NCI-H1105 treated with DMSO at 0.1 percent for 48 hours (cell line): ENCODE results near the gene PDSS1.
"Not testable (repeated sequence)": the region's sequence is repeated elsewhere in the genome, so short reads cannot be mapped to it uniquely, and the experiment has no call there.

Source experiments
- DNase-seq: peaks from one replicate; lab custom pipeline; 2025; lab: John Stamatoyannopoulos, UW

The PDSS1 gene

DNA sequence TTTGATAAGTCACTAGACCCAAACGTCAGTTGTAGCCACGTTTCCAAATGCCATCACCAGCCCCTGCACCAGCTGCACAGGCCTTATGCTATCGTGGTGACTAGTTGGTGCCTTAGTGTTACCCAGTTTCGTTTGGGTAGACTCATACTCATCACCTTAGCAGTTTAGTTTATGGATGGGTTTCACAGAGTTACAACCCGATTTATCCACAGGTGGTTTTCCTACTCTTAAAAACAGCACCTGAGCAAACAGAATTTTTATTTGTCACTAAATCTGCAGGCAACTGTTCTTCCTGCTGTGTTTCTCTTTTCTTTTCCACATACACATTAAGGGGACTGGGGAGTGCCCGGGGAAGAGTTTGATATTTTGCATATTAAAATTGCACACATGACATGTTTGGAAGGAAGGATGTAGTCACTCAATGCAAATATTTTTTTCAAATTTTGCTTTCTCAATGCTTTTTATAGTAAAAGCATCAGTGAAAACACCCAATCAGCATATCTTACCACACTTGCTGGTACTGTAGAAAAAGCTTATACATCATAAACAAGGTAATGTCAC is 41.6 kb downstream of the PDSS1 start:
- DNase-seq = no peak

DNA sequence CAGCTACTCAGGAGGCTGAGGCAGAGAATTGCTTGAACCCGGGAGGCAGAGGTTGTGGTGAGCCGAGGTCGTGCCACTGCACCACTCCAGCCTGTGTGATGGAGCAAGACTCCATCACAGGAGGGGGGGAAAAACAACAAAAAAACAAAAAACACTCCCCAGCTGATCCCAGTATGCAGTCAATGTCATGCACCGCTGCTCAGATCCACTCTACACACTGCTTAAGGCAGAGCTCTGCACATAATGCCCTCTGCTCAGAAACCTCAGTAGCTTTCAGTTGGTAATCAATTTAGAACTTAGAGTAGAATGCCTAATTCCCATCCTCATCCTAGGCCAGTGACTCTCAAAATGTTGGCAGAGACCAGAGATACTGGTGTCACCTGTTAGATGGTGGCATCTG is 43.9 kb downstream of the PDSS1 start:
- DNase-seq = no peak

DNA sequence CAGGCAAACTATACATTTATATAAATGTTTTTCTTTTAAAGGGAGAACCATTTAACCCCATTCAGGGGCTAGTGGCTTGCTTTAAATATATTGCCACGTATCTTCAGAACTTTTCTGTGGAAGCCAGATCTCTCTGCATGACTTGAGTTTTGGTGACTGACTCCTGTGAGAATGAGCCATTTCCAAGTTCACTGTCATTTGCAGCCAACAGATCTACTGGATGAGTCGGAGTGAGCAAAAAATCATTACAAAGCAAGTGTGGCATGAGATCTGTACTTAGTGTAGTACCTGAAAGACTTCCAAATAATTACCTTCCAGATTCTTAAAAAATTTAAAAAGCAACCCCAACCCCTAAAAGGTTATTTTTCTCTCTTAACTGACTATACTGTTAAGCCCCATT is 45.6 kb downstream of the PDSS1 start:
- no peak for DNase-seq

DNA sequence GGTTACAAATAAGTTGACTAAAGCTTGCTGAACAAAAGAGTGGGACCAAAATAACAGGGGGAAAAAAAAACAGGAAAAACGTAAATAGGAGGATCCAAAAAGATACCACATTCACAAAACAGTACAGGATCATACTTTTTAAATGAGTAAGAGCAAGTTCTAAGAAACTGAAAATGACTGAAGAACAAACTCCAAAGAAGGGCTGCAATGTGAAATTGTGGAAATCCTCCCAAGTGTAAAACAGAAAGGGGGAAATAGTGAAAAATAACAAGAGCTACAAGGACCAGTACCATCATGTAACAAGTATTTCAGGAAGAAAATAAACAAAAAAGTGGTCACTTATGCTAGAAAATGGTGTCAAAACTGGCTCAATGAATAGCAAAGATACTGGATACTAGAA is 46.3 kb downstream of the PDSS1 start:
- no peak for DNase-seq

DNA sequence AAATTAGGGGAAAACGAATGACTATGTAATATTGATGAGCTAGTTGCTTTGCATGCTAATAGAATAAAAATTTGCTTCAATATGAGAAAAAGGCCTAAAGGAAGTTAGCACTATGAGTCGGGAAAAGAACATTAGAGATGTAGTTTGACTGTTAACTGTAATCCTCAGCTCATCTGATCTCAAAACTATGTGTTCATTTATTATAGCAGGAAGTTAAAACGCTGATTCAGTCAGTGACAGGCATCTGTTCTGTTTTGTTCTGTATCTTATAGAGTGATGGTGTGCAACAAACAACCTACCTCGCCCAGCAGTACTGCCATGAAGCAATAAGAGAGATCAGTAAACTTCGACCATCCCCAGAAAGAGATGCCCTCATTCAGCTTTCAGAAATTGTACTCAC is 48.6 kb downstream of the PDSS1 start:
- DNase-seq = no peak

DNA sequence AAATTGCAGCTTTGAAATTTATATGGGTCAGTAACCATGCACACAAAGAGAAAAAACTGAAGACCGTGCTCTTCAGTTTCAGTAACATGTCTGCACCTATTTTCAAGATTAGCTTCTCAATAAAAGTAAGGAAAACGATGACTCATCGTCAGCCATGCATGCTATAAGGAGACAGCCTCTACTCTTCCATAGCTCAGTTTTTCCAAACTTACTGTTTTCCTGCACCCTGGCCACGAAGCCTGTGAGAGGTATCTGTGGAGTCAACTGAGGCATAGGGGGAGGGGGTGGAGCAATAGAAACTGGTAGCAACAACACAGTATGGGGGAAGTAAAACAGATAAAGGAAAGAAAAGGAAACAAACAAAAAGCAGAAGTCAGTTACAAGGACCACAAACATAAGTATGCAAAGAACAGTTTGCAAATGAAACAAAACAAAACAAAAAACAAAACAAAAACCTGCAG is 58.0 kb downstream of the PDSS1 start:
- DNase-seq = no peak

DNA sequence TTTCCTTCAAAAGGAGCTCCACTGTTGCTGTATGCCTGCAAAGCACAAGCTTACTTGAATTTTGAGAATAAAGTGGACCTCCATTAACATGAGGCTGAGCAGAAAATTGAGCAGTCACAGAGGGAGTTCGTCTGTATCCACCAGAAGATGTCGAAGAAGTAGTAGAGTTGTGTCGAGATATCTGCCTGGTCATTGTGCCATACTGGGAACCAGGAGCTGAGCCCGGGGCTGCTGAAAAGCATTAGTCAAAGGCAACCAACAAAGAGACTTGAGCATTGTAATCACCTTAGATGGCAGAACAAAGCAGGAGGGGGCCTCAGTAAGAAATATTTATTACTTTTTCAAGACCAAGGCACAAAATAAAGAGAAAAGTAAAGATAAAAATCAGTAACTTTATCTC is 61.5 kb downstream of the PDSS1 start:
- no peak for DNase-seq

DNA sequence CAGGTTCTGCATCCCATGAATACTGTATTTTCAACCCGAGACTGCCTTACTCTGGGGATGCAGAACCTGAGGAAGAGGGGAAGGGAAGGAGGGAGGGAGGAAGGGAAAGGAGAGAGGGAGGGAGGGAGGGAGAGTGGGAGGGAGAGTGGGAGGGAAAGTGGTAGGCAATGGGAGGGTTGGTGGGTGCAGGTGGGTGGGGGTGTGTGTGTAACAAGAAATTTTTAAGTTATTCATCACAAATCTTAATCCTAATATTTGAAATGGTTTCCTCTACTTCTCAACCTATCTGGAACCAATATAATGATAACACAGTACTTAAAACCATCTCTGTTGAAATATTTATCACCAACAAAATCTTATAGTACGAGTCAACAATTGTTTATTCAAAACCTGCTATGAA is 68.0 kb downstream of the PDSS1 start:
- no peak for DNase-seq

DNA sequence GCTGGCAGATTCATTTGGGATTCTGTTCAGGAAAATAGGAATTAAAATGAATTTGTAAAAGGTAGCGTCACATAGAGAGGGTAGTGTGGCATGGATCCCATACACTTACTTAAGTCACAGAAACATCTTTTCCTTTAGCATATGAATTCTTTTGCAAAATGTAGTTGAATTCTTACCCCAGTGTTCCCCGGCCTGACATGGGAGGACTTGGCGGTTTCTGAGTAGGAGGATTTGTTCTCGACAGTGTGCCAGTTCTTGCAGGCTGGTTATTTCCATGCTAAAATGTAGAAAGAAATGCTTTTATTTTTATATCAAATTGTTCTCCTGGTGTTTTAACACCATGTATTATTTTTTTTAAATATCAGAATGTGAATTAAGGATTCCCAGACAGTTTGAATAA is 72.6 kb downstream of the PDSS1 start:
- DNase-seq = no peak

DNA sequence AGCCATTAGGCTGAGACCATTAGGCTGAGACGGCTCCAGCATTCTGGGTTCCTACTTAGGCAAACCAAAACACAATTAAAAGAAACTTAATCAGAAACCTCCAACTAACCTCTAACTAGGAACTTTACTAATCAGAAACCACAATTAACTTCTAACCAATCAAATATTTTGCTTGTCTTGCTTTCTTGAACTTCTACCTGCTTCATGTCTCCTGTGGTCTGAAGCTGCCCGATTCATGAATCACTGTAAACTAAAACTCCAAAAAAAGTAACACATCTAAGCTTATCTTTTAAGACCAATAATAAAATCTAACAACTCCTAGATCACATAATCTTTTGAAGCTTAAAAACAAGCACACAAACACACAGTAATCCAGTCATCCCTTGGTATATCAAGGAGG is 76.1 kb downstream of the PDSS1 start:
- DNase-seq = no peak

DNA sequence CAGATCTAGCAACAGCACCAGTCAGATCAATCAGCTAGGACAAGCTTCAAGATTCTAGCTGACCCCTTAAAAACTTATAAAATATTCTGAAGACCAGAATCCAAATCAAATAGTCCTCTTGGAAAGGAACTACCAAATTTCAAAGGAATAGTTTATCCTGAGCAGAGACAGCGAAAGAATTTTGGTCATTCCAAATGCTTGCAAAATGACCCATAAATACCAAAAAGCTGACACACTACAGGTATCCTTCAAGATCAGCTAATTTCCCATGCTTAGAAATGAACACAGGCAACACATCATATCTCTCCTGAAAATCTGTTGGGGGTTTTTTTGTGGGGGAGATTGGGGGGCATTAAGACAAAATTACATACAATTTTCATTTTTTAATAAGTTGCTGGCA is 78.8 kb downstream of the PDSS1 start:
- DNase-seq = no peak

DNA sequence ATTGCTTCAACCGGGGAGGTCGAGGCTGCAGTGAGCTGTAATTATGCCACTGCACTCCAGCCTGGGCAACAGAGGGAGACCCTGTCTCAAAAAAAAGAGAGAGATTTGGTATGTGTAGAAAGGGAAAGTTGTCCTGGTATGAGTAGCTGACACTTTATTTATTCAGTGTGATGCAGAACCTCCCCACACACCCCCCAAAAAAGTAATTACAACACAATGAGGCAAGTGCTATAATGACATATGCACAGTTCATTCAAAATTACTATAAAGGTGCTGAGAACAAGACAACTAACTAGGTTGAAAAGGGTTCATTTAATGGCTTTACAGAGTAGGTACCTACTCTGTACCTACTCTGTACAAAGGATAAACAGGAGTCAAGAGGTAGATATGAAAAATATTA is 80.2 kb downstream of the PDSS1 start:
- DNase-seq = no peak

DNA sequence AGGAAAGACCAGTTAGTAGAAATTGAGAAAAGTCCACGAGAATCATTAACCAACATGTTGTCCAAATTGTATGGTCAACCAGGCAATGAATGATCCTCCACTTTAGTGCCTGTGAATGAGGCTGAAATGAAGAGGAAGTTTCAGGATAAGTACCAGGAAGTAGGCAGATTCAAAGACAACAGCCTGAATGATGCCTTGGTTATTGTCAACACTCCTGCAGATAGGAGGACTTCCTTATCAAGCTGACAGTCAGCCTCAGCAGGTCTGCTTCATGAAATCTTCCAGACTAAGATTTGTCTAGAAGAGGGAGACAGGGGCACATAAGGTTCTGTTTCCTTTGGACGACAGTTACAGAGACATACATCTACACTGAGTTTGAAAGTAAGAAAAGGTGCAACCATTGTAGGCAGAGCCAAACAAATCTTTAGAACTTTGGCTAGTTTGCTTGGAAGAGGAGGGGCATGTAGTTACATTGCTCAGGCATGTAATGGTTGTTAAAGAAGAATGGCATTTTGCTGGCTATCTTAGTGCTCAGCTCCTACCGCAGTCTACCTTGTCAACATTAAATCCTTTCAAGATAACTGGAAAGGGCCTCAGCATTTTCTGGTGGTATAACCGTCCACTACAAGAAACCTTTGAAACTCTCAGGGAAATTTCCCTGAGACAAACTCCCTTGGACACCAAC is 81.8 kb downstream of the PDSS1 start:
- DNase-seq = no peak

DNA sequence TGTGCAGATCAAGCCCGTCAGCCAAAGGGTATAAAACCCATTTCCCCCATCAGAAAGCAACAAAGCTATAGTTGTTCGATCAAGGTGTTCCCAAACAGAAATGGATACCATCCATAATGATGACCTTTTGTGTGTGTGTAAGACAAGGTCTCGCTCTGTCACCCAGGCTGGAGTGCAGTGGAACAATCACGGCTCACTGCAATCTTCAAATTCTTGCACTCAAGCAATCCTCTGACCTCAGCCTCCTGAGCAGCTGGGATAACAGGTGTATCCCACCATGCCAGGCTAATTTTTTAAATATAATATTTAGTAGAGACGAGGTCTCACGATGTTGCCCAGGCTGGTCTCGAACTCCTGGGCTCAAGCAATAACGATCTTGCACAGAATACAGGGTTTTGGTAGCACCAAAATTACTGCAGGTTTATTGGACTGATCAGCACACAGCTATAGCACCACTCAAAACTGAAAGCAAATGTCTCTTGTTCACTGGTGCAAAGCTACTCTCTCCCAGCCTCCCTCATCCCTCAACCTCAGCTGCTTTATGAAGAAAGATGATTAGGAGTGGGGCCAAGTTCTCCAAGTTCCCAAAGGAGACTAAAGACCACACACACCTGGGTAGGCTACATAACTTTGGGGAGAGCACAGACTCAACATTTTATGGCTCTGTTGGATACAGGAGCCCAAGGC is 82.7 kb downstream of the PDSS1 start:
- no peak for DNase-seq

DNA sequence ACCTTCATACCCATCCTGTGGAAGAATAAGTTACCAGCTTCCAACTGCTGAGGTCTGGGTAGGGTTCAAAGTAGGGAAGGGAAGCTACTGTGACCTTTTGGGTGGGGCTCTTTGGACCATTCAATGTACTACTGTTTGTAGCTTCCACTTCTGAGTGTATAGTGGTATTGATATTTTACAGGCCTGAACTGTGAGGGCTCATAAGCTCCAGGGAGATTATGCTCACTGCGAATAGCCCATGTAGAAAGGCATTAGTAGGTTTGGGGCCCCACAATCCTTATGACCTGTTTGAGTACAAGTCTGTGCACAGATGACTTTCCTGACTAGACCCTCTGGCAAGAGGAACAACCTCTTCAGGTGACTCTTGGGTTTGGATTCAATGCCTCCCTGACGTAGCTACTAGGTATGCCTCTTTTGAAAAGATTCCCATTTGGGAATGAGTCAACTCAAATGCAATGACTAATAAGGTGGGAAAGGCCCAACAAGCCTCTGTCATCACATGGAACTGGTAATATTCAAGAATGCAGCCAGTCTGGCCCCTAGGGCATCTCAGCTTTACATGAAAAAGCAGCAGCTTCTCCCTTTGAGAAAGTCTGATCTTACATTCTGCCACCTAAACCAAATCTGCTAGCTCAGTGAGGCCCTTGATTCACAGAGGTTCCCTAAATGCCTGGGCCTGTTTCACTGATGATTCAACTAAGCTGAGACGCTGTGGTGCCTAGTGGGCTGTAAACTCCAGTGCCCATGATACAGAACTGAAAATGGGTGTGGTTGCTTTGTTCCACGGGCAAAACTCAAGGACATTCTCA is 83.5 kb downstream of the PDSS1 start:
- no peak for DNase-seq

DNA sequence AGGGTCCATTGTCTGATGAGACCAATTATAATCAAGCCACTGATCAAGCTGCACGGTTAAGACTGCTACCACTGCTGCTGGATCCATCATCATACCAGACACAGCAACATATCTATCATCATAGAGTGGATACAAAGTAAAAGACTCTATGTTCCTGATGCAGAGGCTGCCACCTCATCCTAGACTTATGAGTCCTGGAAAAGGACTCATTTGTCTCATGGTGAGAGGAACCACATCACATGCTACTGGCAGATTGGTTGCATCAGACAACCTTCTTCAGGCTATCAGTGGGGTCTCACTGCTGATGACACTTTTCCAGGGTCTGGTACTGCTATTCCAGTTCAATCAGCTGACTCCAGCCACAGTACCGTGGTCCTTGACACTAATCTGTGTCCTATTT is 84.3 kb downstream of the PDSS1 start:
- no peak for DNase-seq

DNA sequence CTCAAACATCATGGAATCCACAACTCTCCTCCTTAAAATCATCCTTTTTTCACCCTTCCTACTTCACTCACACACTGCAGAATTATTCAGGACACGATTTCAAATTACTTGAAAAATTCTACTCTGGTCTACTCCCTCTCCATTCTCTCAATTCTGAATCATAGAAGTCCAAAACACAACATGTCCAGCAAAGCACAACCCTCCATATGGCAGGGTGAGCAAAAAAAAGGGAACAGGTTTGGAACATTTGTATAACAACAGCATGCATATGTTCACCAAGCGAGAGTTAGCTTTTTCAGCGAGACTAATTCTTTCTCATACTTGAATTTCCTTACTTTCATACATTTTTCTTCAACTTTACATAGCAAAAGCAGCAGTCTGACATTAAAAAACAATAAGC is 89.9 kb downstream of the PDSS1 start:
- DNase-seq = no peak

DNA sequence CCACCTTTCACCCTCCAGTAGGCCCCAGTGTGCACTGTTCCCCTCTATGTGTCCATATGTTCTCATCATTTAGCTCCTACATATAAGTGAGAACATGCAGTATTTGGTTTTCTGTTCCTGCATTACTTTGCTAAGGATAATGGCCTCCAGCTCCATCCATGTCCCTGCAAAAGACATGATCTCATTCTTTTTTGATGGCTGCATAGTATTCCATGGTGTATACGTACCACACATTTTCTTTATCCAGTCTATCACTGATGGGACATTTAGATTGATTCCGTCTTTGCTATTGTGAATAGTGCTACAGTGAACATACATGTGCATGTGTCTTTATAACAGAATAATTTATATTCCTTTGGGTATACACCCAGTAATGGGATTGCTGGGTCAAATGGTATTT is 92.3 kb downstream of the PDSS1 start:
- DNase-seq = not testable (repeated sequence)

DNA sequence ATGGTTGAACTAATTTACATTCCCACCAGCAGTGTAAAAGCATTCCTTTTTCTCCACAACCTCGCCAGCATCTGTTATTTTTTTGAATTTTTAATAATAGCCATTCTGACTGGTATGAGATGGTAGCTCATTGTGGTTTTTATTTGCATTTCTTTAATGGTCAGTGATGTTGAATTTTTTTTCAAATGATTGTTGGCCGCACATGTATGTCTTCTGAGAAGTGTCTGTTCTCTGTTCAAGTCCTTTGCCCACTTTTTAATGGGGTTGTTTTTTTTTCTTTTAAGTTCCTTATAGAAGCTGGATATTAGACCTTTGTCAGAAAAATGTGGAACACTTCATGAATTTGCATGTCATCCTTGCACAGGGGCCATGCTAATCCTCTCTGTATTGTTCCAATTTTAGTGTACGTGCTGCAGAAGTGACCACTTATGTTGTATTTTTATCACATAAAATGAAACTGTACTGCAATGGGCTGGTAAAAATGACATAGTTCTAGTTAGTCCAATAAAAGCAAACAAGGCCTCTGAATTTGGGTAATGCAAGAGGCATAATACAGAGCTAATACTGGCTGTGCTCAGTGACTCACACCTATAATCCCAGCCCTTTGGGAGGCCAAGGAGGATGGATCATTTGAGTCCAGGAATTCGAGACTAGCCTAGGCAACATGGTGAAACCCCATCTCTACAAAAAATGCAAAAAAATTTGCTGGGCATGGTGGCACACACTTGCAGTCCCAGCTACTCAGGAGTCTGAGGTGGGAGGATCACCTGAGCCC is 92.9 kb downstream of the PDSS1 start:
- no peak for DNase-seq

DNA sequence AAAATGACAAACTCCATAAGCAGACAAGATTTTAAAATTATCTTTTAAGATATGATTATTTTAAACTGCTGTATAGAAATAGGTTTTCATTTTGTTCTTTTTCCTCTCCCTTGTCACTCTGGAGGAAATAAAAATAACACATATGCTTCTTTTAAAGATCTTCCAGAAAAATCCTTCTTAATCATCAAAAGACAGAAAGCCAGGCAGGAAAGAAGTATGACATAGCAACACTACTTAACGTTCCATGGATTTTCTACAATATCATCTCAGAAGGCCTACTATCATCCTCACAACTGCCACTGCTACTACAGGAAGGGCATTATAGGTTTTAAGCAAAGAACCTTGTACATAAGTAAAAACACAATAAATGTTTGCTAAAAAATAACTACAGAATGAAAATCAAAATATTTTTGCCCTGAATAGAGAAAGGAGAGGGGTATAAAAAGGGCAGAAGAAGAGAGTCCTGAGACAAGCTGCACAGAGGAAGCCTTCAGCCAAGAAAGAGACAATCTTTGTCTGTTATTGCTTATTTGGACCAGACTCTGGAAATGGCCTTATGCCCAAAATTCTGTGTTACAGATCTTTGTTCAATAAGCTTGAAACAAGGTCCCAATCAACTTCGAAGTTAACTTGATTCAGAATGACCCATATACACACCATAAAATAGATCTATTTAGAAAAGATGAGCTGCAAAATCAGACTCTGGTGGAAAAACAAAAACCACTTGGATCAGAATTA is 95.4 kb downstream of the PDSS1 start:
- no peak for DNase-seq
